ENCODE data around the gene DNAI4. TPM values are rescaled to one million over a fixed set of nuclear protein-coding genes. Genes with fewer than 3 reads are reported as not detected.
A peak's percentile ranks its signal among the peaks of the same experiment; 100 is the strongest.

DNAI4 gene, protein sequence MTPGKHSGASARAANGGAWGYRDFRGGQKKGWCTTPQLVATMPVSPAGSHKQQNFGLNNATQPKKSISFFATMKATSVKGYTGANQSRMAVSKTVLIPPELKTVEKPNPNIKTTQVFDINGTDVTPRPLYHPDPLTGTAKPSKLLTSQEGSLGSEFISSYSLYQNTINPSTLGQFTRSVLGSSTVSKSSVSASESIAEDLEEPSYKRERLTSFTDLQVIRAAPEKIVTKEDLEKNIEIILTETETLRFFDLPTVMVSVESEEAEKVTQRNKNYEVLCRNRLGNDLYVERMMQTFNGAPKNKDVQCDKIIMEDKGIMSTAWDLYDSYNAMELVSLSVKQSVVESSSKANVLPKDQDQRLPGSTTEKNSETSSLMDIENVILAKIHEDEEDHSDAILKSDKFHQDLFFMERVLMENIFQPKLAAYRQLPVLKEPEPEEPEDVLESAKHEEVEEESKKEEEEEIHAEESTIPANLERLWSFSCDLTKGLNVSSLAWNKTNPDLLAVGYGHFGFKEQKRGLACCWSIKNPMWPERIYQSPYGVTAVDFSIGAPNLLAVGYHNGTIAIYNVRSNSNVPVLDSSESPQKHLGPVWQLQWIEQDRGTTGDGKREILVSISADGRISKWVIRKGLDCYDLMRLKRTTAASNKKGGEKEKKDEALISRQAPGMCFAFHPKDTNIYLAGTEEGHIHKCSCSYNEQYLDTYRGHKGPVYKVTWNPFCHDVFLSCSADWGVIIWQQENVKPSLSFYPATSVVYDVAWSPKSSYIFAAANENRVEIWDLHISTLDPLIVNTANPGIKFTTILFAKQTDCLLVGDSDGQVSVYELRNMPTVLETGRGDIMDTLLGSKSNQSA
- total RNA-seq: 2.7 and 4.3 TPM in 2 replicates
- 3.2 TPM for total RNA-seq (2013)
- 0.20 and 0.30 TPM in 2 replicates for polyA plus RNA-seq
- 0.21 and 0.43 TPM in 2 replicates for polyA minus RNA-seq

DNA sequence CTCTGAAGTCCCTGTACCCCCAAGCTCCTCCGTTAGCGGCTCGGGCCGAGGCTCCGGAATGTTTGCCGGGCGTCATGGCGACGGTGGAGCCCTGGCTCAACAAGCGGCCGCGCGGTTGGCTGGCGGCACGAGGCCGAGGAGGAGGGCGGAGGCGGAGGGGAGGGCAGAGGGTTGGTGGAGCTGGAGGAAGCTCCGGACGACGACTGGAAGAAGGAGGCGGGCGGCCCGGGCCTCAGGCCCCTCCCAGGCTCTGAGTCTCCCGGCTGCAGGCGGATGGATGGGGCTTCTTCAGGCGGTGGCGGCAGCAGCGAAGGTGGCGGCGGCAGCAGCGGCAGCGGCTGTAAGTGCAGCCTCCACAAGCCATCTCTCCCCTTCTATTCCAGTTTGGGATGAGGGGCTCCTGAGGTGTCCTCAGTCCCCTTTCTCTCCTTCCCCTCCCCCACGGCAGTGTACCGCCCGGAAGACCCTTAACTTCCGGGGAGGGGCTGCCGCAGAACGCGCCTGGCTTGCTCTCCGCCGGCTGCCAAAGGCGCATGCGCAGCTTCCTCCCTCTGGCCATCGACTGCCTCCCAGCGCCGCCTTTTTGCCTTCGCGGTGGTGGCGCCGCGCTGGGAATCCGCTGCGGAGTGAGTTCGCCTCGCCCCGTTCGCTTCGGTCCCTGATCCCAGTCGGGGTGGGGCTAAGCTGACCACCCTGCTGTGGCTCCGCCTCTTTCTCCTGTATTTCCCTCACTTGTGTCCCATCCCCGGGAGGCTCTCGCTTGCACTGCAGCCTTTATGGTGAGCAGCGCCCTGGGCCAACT, at the start of gene DNAI4, which contains the start of gene MIER1:
TSS of gene DNAI4 (minus strand) at position 101 of the 802 bp plus-strand sequence. CDS start at position 76, 25 bp downstream.
TSS of gene MIER1 (plus strand) at position 235 of the 802 bp plus-strand sequence. CDS start at position 274, 39 bp downstream.
- POLR2A ChIA-PET: interaction anchor here (0.6 to 1.7 kb wide), 3 partner anchors 129 to 1505 kb away, joined by 5 to 7 read pairs (median 5); partner anchors contain the start of genes GADD45A and SLC35D1
- peaks cover 34% of the 10 kb centered on the region for H3K79me2 ChIP-seq (ENCODE audit: control insufficient read depth, insufficient read depth, low read length)
- peak within 1 kb of the TSS; percentile 85 for H2AFZ ChIP-seq (ENCODE audit: insufficient read depth, low read depth, low read length, poor library complexity, severe bottlenecking)
- no peaks in the 10 kb centered on the region for H3K9me3 Mint-ChIP-seq (ENCODE audit: insufficient read depth)
- peak within 1 kb of the TSS; percentile 92 for H3K27ac Mint-ChIP-seq
- H3K9ac ChIP-seq (ENCODE audit: low read length): peak within 1 kb of the TSS; percentile 98
- under 1% methylated on average over 60 of the region's 64 CpGs for WGBS (ENCODE audit: insufficient coverage)
- peak within 1 kb of the TSS; percentile 91 for H3K4me3 Mint-ChIP-seq
- intact Hi-C loops (cut with micrococcal nuclease): loop anchor here (10.0 kb wide), 2 partner anchors 590 to 1960 kb away; partner anchors contain the start of gene JAK1
- no peaks in the 10 kb centered on the region for H4K20me1 ChIP-seq (ENCODE audit: control insufficient read depth, insufficient read depth, low read length, poor library complexity, severe bottlenecking)
- TF ChIP-seq EZH2 (IDR thresholded peaks at IDR 0.05; ENCODE audit: borderline replicate concordance, insufficient read depth, low read depth, low read length, poor library complexity, severe bottlenecking): no peak
- TF ChIP-seq, protein P1, sequence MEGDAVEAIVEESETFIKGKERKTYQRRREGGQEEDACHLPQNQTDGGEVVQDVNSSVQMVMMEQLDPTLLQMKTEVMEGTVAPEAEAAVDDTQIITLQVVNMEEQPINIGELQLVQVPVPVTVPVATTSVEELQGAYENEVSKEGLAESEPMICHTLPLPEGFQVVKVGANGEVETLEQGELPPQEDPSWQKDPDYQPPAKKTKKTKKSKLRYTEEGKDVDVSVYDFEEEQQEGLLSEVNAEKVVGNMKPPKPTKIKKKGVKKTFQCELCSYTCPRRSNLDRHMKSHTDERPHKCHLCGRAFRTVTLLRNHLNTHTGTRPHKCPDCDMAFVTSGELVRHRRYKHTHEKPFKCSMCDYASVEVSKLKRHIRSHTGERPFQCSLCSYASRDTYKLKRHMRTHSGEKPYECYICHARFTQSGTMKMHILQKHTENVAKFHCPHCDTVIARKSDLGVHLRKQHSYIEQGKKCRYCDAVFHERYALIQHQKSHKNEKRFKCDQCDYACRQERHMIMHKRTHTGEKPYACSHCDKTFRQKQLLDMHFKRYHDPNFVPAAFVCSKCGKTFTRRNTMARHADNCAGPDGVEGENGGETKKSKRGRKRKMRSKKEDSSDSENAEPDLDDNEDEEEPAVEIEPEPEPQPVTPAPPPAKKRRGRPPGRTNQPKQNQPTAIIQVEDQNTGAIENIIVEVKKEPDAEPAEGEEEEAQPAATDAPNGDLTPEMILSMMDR (IDR thresholded peaks at IDR 0.05): peak; percentile 42
- H3K27me3 Mint-ChIP-seq: no peaks in the 10 kb centered on the region
- peak within 1 kb of the TSS; percentile 66 to 93 (median 84) for H3K4me3 ChIP-seq (ENCODE audit: control extremely low read depth in 1 of 5, extremely low read depth in 1 of 5, insufficient read depth in 1 of 5, low read depth in 2 of 5, low read length in 4 of 5)
- DNase-seq (peak; percentile 99), ATAC-seq (ENCODE audit: low read depth) (peak; percentile 94)
- peak within 1 kb of the TSS; percentile 92 for H3K4me2 ChIP-seq (replicated peaks; ENCODE audit: low read depth, low read length, poor library complexity, severe bottlenecking)
- peak within 1 kb of the TSS; percentile 91 to 99 for H3K27ac ChIP-seq (ENCODE audit: low read length in 2 of 2)
- no peaks in the 10 kb centered on the region for H3K27me3 ChIP-seq (replicated peaks in 1 of 4; ENCODE audit: control extremely low read depth in 1 of 4, control insufficient read depth in 3 of 4, insufficient read depth in 4 of 4, low read length in 3 of 4)
- peaks cover 29% of the 10 kb centered on the region for H3K4me1 Mint-ChIP-seq
- CTCF ChIA-PET: interaction anchor here (0.8 to 2.0 kb wide), 5 partner anchors 71 to 287 kb away, joined by 3 to 5 read pairs (median 4); partner anchors contain the start of gene SLC35D1
- H3K36me3 ChIP-seq (replicated peaks in 1 of 2; ENCODE audit: control extremely low read depth in 1 of 2, control insufficient read depth in 1 of 2, extremely low read depth in 1 of 2, insufficient read depth in 2 of 2, low read length in 1 of 2): no peaks in the 10 kb centered on the region
- peaks cover 21 to 23% of the 10 kb centered on the region in 2 donors for H3K4me1 ChIP-seq (ENCODE audit: control insufficient read depth in 2 of 2, insufficient read depth in 2 of 2, low read length in 2 of 2)
- no peaks in the 10 kb centered on the region for H3K9me3 ChIP-seq (ENCODE audit: control extremely low read depth in 1 of 3, control insufficient read depth in 2 of 3, insufficient read depth in 1 of 3, low read length in 2 of 3)

Data from B cell (primary cell).